ENCODE measurements around the gene SERPINI1. TPM values are rescaled to one million over a fixed set of nuclear protein-coding genes. Genes with fewer than 3 reads are reported as not detected.
"Not testable (repeated sequence)": the region's sequence is repeated elsewhere in the genome, so short reads cannot be mapped to it uniquely, and the experiment has no call there.

SERPINI1 gene
- total and polyA plus RNA-seq, 7 donors, result 0.60 to 6.6 (median 3.1) TPM

DNA sequence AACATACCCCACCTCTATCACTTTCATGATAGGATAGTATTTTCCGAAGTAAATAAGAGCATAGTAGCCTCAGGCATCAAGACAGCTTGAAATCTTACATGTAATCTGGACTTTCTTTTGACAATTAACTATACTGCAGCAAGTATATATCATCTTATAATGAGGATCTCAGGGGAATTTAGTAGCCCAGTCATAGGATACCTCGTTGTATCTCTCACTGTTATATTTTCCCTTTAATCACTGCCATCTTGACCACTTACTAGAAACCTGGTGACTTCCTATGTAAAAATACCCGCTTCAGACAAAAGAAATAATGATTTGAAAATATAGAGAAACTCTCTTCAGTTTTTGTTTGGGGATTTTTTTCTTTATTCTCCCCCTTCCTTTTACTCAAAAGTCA, 88.2 kb downstream of the SERPINI1 start:
- Histone ChIP-seq H3K9me3 (no peaks in the 10 kb centered on the region), H3K4me3 (no peak overlapping the region), H3K27me3 (no peaks in the 10 kb centered on the region), H3K27ac (no peak overlapping the region), H3K4me1 (no peaks in the 10 kb centered on the region), H3K36me3 (no peaks in the 10 kb centered on the region)
- intact Hi-C loops (cut with DNase I), result no loop called here
- no peak for TF ChIP-seq EP300 (IDR thresholded peaks at IDR 0.05)
- TF ChIP-seq, protein P1, sequence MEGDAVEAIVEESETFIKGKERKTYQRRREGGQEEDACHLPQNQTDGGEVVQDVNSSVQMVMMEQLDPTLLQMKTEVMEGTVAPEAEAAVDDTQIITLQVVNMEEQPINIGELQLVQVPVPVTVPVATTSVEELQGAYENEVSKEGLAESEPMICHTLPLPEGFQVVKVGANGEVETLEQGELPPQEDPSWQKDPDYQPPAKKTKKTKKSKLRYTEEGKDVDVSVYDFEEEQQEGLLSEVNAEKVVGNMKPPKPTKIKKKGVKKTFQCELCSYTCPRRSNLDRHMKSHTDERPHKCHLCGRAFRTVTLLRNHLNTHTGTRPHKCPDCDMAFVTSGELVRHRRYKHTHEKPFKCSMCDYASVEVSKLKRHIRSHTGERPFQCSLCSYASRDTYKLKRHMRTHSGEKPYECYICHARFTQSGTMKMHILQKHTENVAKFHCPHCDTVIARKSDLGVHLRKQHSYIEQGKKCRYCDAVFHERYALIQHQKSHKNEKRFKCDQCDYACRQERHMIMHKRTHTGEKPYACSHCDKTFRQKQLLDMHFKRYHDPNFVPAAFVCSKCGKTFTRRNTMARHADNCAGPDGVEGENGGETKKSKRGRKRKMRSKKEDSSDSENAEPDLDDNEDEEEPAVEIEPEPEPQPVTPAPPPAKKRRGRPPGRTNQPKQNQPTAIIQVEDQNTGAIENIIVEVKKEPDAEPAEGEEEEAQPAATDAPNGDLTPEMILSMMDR (IDR thresholded peaks at IDR 0.05), result no peak
- WGBS, 2 donors, result 76 to 85% methylated on average over 3 of the region's 3 CpGs
- no peak for DNase-seq

DNA sequence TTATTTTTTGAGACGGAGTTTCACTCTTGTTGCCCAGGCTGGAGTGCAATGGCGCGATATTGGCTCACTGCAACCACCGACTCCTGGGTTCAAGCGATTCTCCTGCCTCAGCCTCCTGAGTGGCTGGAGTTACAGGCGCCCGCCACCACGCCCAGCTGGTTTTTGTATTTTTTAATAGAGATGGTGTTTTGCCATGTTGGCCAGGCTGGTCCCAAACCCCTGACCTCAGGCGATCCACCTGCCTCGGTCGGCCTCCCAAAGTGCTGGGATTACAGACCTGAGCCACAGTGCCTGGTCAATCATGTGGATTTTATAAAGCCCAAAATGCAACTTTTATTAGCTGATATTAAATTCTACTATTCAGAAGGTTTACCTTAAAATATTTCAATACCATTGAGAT, 92.1 kb downstream of the SERPINI1 start:
- DNase-seq; H3K36me3 ChIP-seq; H3K27ac ChIP-seq; intact Hi-C loops (cut with DNase I); H3K27me3 ChIP-seq; H3K4me3 ChIP-seq; H3K9me3 ChIP-seq; H3K4me1 ChIP-seq: not testable (repeated sequence)
- 97% methylated on average over 11 of the region's 11 CpGs for WGBS, 2 donors

DNA sequence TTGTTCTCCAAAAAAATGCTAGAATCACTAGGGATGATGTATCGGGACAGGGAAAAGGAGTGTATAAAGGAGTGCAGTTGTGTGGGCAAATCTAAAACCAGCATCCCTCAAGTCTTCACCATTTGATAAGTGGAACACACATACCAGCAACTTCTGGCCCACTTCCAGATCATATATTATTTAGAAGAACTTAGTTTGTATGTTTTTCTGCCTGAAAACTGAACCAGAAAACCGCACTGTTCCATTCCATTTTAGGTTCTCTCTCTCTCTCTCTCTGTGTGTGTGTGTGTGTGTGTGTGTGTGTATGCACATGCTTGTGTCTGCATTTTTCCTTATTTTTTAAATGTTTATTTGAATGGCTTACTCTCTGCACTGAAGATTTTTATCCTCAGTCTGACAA, 93.5 kb downstream of the SERPINI1 start:
- Histone ChIP-seq H3K9me3 (no peaks in the 10 kb centered on the region), H3K27me3 (no peaks in the 10 kb centered on the region), H3K4me1 (no peaks in the 10 kb centered on the region), H3K27ac (no peak overlapping the region), H3K36me3 (no peaks in the 10 kb centered on the region), H3K4me3 (no peak overlapping the region)
- TF ChIP-seq EP300 (IDR thresholded peaks at IDR 0.05) (no peak), POLR2A (IDR thresholded peaks at IDR 0.05) (no peak), POLR2AphosphoS5 (IDR thresholded peaks at IDR 0.05) (no peak)
- DNase-seq, result no peak
- intact Hi-C loops (cut with DNase I), result no loop called here
- 73 to 85% methylated on average over 2 of the region's 2 CpGs for WGBS, 2 donors

DNA sequence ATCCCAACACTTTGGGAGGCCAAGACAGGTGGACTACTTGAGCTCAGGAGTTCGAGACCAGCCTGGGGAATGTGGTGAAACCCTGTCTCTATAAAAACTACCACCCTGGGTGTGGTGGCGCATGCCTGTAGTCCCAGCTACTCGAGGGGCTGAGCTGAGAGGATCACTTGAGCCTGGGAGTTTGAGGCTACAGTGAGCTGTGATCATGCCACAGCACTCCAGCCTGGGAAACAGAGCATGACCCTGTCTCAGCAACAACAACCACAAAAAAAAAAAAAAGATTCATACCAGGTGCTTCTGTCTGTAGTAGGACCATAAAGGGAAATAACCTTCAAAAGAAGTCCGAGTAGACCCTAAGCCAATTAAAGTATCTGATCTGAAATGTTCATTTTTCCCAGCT, 94.5 kb downstream of the SERPINI1 start:
- no peak for TF ChIP-seq POLR2AphosphoS5 (IDR thresholded peaks at IDR 0.05)
- TF ChIP-seq EP300 (IDR thresholded peaks at IDR 0.05), result no peak
- H3K4me1 ChIP-seq, result no peaks in the 10 kb centered on the region
- intact Hi-C loops (cut with DNase I), result no loop called here
- no peaks in the 10 kb centered on the region for H3K27me3 ChIP-seq
- no peaks in the 10 kb centered on the region for H3K9me3 ChIP-seq
- no peak overlapping the region for H3K4me3 ChIP-seq
- no peak overlapping the region for H3K27ac ChIP-seq
- no peaks in the 10 kb centered on the region for H3K36me3 ChIP-seq
- WGBS, 2 donors, result 62 to 70% methylated on average over 4 of the region's 4 CpGs
- no peak for DNase-seq

DNA sequence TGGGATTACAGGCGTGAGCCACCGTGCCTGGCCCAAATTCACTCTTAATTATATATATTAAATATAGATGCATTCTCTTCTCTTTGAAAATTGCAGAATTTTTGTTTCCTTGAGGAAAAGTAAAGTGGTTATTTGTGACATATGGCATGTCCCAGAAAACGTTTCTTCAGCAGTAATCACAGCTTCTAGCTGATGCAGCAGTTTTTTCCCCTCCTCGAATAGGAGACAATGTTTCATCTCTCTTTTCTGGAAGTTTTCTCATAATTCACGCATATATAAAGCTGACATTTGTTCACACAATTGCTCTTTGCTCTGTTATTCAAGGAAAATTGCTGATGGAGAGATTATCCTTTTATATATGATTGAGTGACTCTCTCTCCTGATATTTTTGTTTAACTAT, 99.8 kb downstream of the SERPINI1 start:
- intact Hi-C loops (cut with DNase I), result no loop called here
- WGBS, 2 donors, result 83 to 86% methylated on average over 5 of the region's 5 CpGs
- H3K4me3 ChIP-seq, result no peak overlapping the region
- no peak for DNase-seq
- H3K27me3 ChIP-seq, result no peaks in the 10 kb centered on the region
- H3K9me3 ChIP-seq, result no peaks in the 10 kb centered on the region
- TF ChIP-seq EP300 (IDR thresholded peaks at IDR 0.05), result no peak
- TF ChIP-seq, protein P1 (IDR thresholded peaks at IDR 0.05), result no peak
- TF ChIP-seq POLR2AphosphoS5 (IDR thresholded peaks at IDR 0.05), result no peak
- no peak for TF ChIP-seq POLR2A (IDR thresholded peaks at IDR 0.05)
- H3K27ac ChIP-seq, result no peak overlapping the region
- no peaks in the 10 kb centered on the region for H3K36me3 ChIP-seq
- H3K4me1 ChIP-seq, result no peaks in the 10 kb centered on the region

DNA sequence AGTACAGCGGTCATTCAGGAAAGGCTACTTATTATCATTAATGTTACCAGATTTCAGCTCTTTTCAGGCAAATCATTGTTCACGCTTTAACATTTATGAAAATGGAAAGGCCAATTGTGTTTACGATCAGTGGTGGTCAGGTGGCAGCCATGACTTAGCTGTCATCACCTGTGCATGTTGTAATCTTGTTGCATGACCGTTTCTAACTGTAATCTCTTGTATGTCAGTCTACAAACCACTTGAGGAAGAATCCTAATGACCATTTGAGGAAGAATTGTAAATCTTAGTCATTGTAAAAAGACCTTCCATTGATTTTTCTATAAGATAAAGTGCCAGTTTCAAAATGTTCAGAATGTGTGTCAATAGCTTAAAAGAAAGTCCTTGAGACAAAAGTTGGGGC, 100.4 kb downstream of the SERPINI1 start:
- intact Hi-C loops (cut with DNase I), result loop anchor here (2.0 kb wide), 1 partner anchor 45 kb away; no protein-coding TSS in a partner anchor
- no peaks in the 10 kb centered on the region for H3K4me1 ChIP-seq
- no peaks in the 10 kb centered on the region for H3K27me3 ChIP-seq
- no peaks in the 10 kb centered on the region for H3K9me3 ChIP-seq
- H3K27ac ChIP-seq, result no peak overlapping the region
- no peaks in the 10 kb centered on the region for H3K36me3 ChIP-seq
- TF ChIP-seq, protein P1 (IDR thresholded peaks at IDR 0.05), result no peak
- TF ChIP-seq POLR2A (IDR thresholded peaks at IDR 0.05), result no peak
- no peak for TF ChIP-seq EP300 (IDR thresholded peaks at IDR 0.05)
- TF ChIP-seq POLR2AphosphoS5 (IDR thresholded peaks at IDR 0.05), result no peak
- H3K4me3 ChIP-seq, result no peak overlapping the region
- 75 to 80% methylated on average over 4 of the region's 4 CpGs for WGBS, 2 donors
- no peak for DNase-seq
